ENCODE data around the gene LMF1. TPM values are rescaled to one million over a fixed set of nuclear protein-coding genes. Genes with fewer than 3 reads are reported as not detected.

Gene LMF1
- total RNA-seq, 4 donors from 2014 or later = 23.2 to 97.8 (median 89.1) TPM

DNA sequence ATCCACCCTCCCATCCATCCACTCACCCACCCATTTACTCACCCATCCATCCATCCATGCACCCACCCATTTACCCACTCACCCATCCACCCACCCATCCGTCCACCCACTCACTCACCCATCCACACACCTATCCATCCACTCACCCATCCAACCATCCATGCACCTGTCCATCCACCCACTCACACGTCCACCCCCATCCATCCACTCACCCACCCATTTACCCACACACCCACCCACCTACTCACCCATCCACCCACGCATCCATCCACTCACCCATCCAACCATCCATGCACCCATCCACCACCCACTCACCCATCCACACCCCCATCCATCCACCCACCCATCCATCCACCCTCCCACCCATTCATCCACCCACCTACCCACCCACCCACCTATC lies 22.9 kb upstream of the LMF1 start:
- 77 to 83% methylated on average over 3 of the region's 3 CpGs for WGBS, 2 donors
- Histone ChIP-seq H3K4me1 (no peaks in the 10 kb centered on the region), H3K27me3 (no peaks in the 10 kb centered on the region), H3K9me3 (no peaks in the 10 kb centered on the region), H3K27ac (no peak overlapping the region), H3K36me3 (no peaks in the 10 kb centered on the region), H3K4me3 (replicated peaks in 1 of 3) (no peak overlapping the region)
- no peak for TF ChIP-seq POLR2A (IDR thresholded peaks at IDR 0.05)
- TF ChIP-seq, protein P1, sequence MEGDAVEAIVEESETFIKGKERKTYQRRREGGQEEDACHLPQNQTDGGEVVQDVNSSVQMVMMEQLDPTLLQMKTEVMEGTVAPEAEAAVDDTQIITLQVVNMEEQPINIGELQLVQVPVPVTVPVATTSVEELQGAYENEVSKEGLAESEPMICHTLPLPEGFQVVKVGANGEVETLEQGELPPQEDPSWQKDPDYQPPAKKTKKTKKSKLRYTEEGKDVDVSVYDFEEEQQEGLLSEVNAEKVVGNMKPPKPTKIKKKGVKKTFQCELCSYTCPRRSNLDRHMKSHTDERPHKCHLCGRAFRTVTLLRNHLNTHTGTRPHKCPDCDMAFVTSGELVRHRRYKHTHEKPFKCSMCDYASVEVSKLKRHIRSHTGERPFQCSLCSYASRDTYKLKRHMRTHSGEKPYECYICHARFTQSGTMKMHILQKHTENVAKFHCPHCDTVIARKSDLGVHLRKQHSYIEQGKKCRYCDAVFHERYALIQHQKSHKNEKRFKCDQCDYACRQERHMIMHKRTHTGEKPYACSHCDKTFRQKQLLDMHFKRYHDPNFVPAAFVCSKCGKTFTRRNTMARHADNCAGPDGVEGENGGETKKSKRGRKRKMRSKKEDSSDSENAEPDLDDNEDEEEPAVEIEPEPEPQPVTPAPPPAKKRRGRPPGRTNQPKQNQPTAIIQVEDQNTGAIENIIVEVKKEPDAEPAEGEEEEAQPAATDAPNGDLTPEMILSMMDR (IDR thresholded peaks at IDR 0.05) = no peak
- no peak for DNase-seq
- intact Hi-C loops (cut with DNase I) = no loop called here

DNA sequence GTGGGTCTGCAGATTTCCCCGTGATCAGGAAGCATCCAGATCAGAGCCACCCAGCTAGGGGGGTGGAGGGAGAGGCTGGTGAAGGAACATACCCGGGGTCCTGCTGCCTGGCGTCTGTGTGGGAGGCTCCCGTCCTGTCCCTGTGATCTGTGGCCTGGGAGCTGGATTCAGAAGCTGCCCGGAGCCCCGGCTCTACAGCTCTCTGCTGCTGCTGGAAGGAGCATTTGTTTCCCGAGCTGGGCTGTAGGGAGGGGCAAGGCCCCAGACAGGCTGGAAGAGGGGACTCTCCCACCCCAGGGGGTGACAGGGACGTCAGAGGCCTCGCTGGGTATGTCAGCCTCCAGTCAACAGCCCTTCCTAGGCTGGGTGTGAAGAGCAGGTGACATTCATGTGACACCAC lies 21.0 kb upstream of the LMF1 start:
- TF ChIP-seq, protein P1 (IDR thresholded peaks at IDR 0.05) = no peak
- TF ChIP-seq POLR2A (IDR thresholded peaks at IDR 0.05) = no peak
- intact Hi-C loops (cut with DNase I) = no loop called here
- WGBS, 2 donors = 57 to 67% methylated on average over 5 to 8 of the region's 9 CpGs
- Histone ChIP-seq H3K9me3 (no peaks in the 10 kb centered on the region), H3K4me1 (no peaks in the 10 kb centered on the region), H3K36me3 (no peaks in the 10 kb centered on the region), H3K27ac (no peak overlapping the region), H3K27me3 (no peaks in the 10 kb centered on the region), H3K4me3 (replicated peaks in 1 of 3) (no peak overlapping the region)
- DNase-seq = no peak

DNA sequence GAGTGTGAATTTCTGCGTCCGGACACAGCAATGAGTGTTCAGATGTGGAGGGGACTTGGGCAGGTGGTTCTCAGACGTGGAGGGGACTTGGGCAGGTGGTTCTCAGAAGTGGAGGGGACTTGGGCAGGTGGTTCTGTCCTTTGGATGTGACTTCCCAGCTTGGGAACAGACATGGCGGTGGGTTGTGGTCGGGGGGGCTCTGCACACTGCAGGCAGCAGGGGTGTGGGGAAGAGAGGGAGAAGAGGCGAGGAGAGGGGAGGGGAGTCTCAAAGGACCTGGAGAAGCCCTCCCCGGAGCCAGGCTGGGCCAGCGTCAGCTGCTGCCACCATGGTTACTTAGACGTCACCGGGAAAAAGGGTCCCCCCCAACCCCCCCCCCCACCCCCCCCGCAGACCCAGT lies 20.6 kb upstream of the LMF1 start:
- Histone ChIP-seq H3K27me3 (no peaks in the 10 kb centered on the region), H3K4me1 (no peaks in the 10 kb centered on the region), H3K27ac (no peak overlapping the region), H3K4me3 (replicated peaks in 1 of 3) (no peak overlapping the region), H3K36me3 (no peaks in the 10 kb centered on the region), H3K9me3 (no peaks in the 10 kb centered on the region)
- WGBS, 2 donors = 78 to 83% methylated on average over 10 of the region's 11 CpGs
- no peak for TF ChIP-seq POLR2A (IDR thresholded peaks at IDR 0.05)
- TF ChIP-seq, protein P1 (IDR thresholded peaks at IDR 0.05) = no peak
- DNase-seq = no peak
- intact Hi-C loops (cut with DNase I) = no loop called here

DNA sequence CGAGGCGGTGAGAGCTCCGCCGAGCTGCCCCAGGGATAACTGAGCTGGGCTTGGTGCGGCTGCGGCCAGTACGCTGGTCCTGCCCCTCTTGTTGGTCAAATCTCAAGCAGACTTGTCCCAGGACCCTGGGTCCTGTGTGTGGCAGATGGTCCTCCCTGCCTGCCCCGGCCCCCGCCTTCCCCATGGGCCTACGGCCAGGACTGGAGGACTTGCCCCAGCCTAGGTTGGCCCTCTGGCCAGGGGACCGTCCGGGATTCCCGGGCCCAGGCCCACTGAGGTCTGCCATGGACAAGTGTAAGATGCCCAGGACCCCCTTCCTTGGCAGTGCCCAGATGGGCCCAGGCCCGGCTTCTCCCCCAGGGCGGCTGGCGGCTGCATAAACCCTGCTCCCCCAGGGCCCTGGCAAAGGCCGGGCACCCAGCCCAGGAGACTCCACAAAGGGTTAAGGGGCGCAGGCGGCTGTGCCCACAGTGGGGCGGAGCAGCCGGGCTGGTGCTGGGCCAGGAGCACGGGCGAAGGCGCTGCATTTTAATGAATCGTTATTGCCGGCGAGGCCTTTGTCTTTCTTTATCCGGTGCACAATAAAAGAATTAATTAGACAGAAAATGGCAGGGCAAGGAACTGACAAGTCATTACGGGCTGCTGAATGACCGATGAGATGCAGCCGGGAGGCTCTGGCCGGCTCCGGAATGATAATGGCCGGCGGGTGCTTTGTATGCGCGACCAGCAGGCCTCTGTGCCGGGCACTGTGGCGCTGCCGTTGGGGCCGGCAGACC lies 19.9 kb upstream of the LMF1 start:
- 89 to 91% methylated on average over 27 to 34 of the region's 41 CpGs for WGBS, 2 donors
- H3K4me3 ChIP-seq (replicated peaks in 1 of 3) = no peak overlapping the region
- no peaks in the 10 kb centered on the region for H3K36me3 ChIP-seq
- H3K9me3 ChIP-seq = no peaks in the 10 kb centered on the region
- DNase-seq = no peak
- TF ChIP-seq, protein P1 (IDR thresholded peaks at IDR 0.05) = no peak
- no peak for TF ChIP-seq POLR2A (IDR thresholded peaks at IDR 0.05)
- H3K27ac ChIP-seq = no peak overlapping the region
- H3K27me3 ChIP-seq = no peaks in the 10 kb centered on the region
- intact Hi-C loops (cut with DNase I) = no loop called here
- H3K4me1 ChIP-seq = no peaks in the 10 kb centered on the region

DNA sequence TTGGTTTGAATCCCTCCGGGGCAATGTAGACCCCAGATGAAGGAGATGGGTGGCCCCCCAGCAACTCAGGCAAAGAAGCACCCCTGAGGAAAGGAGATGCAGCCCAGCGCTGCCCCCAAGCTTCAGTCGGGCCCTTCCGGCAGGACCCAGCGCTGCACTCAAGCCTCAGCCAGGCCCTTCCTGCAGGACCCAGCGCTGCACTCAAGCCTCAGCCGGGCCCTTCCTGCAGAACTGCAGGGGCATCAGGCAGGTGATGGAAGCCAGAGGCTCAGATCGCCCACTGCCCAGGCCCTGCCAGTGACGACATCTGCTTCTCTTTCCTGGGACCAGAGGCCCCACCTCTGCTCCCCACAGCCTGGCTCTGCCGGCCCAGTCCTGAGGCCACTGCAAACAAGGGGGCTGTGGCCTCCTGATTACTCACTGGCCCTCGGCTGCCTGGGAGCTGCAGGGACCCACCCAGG lies 18.6 kb upstream of the LMF1 start:
- WGBS, 2 donors = 79% methylated on average over 7 of the region's 11 CpGs; no CpG with 5 or more reads in 1 of the 2 donors
- no peaks in the 10 kb centered on the region for H3K36me3 ChIP-seq
- no peaks in the 10 kb centered on the region for H3K9me3 ChIP-seq
- H3K27ac ChIP-seq = no peak overlapping the region
- no peak for TF ChIP-seq POLR2A (IDR thresholded peaks at IDR 0.05)
- TF ChIP-seq, protein P1 (IDR thresholded peaks at IDR 0.05) = no peak
- intact Hi-C loops (cut with DNase I) = no loop called here
- DNase-seq = no peak
- H3K4me1 ChIP-seq = no peaks in the 10 kb centered on the region
- H3K4me3 ChIP-seq (replicated peaks in 1 of 3) = no peak overlapping the region
- no peaks in the 10 kb centered on the region for H3K27me3 ChIP-seq
